PC-9 (cell line): ENCODE measurements around the gene OPA1.

ENCODE experiments used
- CTCF ChIP-seq: fragments of 200-600 bp; sonication (generic); conservative IDR thresholded peaks from 2 replicates; pipeline ENCODE4 v1.6.1; 2017; ENCODE audit warnings: mixed run types, antibody characterized with exemption, mild to moderate bottlenecking, moderate library complexity
- EZH2 ChIP-seq: fragments of 200-600 bp; sonication (generic); IDR thresholded peaks from 2 replicates; pipeline ENCODE4 v1.8.0; 2017; ENCODE audit warnings: antibody characterized with exemption, low read depth

DNA sequence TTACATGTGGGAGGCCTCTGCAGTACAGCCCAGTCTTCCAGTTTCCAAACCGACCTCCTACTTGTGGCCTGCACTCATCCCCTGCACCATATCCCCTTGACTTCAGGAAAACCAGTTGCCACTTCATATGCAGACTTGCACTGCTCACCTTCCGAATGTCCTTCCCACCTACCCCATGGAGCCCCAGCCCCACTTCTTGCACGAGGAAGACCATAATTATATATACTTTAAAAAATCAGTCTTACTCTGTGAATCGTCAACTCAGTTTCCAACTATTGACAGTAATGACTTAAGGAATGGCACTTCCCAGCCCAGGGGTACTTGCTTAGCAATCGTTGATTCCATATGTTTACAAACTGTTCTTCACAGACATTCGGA, 136.1 kb downstream of the OPA1 start:
- TF ChIP-seq CTCF = no peak
- TF ChIP-seq EZH2 = no peak
